CD4-positive, CD25-positive, alpha-beta regulatory T cell (primary cell): ENCODE data around the gene KRT83. TPM values are rescaled to one million over a fixed set of nuclear protein-coding genes. Genes with fewer than 3 reads are reported as not detected.

Source experiments
- ATAC-seq, 2 donors: fragments of 150-1000 bp; cut with Tn5 transposase; one replicate each; pipeline ENCODE4 v1.10.0; 2021; ENCODE audit warnings: low read depth in 2 of 2, moderate number of reproducible peaks in 2 of 2, moderate library complexity in 1 of 2
- DNase-seq, 3 donors: peaks; one replicate each; pipeline versions ENCODE4 v3.0.0 to v3.0.0-alpha.2; 2012 to 2022; ENCODE audit warnings: mixed read lengths in 1 of 3
- H3K27ac ChIP-seq: one replicate; pipeline ENCODE4 v1.7.0; 2013; ENCODE audit warnings: mild to moderate bottlenecking, low read length; ENCODE audit not compliant: insufficient read depth, poor library complexity, severe bottlenecking
- H3K27me3 ChIP-seq: one replicate; pipeline ENCODE4 v1.7.0; 2013; ENCODE audit warnings: low read length; ENCODE audit not compliant: control insufficient read depth, insufficient read depth
- H3K36me3 ChIP-seq: one replicate; pipeline ENCODE4 v1.7.0; 2013; ENCODE audit warnings: mild to moderate bottlenecking, low read length, moderate library complexity; ENCODE audit not compliant: control insufficient read depth, insufficient read depth
- H3K4me1 ChIP-seq: 2 replicates; pipeline ENCODE4 v1.7.0; 2013; ENCODE audit warnings: mild to moderate bottlenecking, low read length; ENCODE audit not compliant: insufficient read depth, control insufficient read depth, poor library complexity, severe bottlenecking
- H3K4me3 ChIP-seq: one replicate; pipeline ENCODE4 v1.7.0; 2013; ENCODE audit warnings: low read depth, mild to moderate bottlenecking, low read length, moderate library complexity
- H3K9me3 ChIP-seq, 2 experiments: 1 replicate in 1 of 2; 2 replicates in 1 of 2; pipeline ENCODE4 v1.7.0; 2013; ENCODE audit warnings: low read length in 2 of 2, mild to moderate bottlenecking in 1 of 2, moderate library complexity in 1 of 2; ENCODE audit not compliant: control insufficient read depth in 2 of 2
- H3K27ac Mint-ChIP-seq, 3 donors: one replicate each; pipeline ENCODE4 v1.8.0; 2020 to 2022; ENCODE audit warnings: mild to moderate bottlenecking in 3 of 3, mixed read lengths in 3 of 3, moderate library complexity in 2 of 3
- H3K27me3 Mint-ChIP-seq: one replicate; pipeline ENCODE4 v1.8.0; 2022; ENCODE audit warnings: mild to moderate bottlenecking, mixed read lengths
- H3K36me3 Mint-ChIP-seq: one replicate; pipeline ENCODE4 v1.8.0; 2020; ENCODE audit warnings: mixed read lengths
- H3K4me1 Mint-ChIP-seq, 4 donors: one replicate each; pipeline ENCODE4 v1.8.0; 2020 to 2022; ENCODE audit warnings: mixed read lengths in 4 of 4, mild to moderate bottlenecking in 1 of 4
- H3K4me3 Mint-ChIP-seq, 4 donors: one replicate each; pipeline ENCODE4 v1.8.0; 2020 to 2022; ENCODE audit warnings: mild to moderate bottlenecking in 4 of 4, mixed read lengths in 4 of 4, moderate library complexity in 3 of 4
- H3K9me3 Mint-ChIP-seq, 7 donors: one replicate each; pipeline ENCODE4 v1.8.0; 2020 to 2022; ENCODE audit warnings: mixed read lengths in 7 of 7, mild to moderate bottlenecking in 3 of 7, moderate library complexity in 2 of 7
- polyA plus RNA-seq, 4 donors: library from polyadenylated mRNA; unstranded; fragments of 300-500 nt; fragmentation: Illumina TruSeq; gene quantifications; one replicate each; pipeline ENCODE4 v1.2.3, GENCODE V29; 2021
- total RNA-seq: library from RNA; stranded (reverse); gene quantifications from one replicate; pipeline ENCODE4 v1.2.3, GENCODE V29; 2022

Gene KRT83
- total and polyA plus RNA-seq, 5 donors from 2014 or later, result not detected

GRCh38 chr12:52336641-52337040 is 15.4 kb upstream of the KRT83 start:
- H3K4me3 ChIP-seq, result no peak overlapping the region
- DNase-seq (no peak), ATAC-seq (no peak)
- H3K4me1 ChIP-seq, result no peaks in the 10 kb centered on the region
- no peaks in the 10 kb centered on the region for H3K36me3 ChIP-seq
- H3K36me3 Mint-ChIP-seq, result no peaks in the 10 kb centered on the region
- peaks cover 3% of the 10 kb centered on the region for H3K27me3 ChIP-seq
- H3K4me1 Mint-ChIP-seq, result peaks cover 0 to 4% (median 2%) of the 10 kb centered on the region in 4 donors
- H3K9me3 ChIP-seq, result no peaks in the 10 kb centered on the region
- peaks cover 0 to 4% (median 2%) of the 10 kb centered on the region in 7 donors for H3K9me3 Mint-ChIP-seq
- H3K4me3 Mint-ChIP-seq, result no peak overlapping the region
- peaks cover 11% of the 10 kb centered on the region for H3K27me3 Mint-ChIP-seq
- no peak overlapping the region for H3K27ac ChIP-seq
- H3K27ac Mint-ChIP-seq, result no peak overlapping the region

GRCh38 chr12:52335598-52336262 is 14.5 kb upstream of the KRT83 start:
- Mint-ChIP-seq H3K4me3 (no peak overlapping the region), H3K27ac (no peak overlapping the region), H3K9me3 (peaks cover 0 to 4% (median 2%) of the 10 kb centered on the region in 7 donors), H3K4me1 (peaks cover 0 to 4% (median 2%) of the 10 kb centered on the region in 4 donors), H3K36me3 (no peaks in the 10 kb centered on the region), H3K27me3 (peaks cover 11% of the 10 kb centered on the region)
- DNase-seq (no peak), ATAC-seq (no peak)
- Histone ChIP-seq H3K9me3 (no peaks in the 10 kb centered on the region), H3K4me1 (no peaks in the 10 kb centered on the region), H3K36me3 (no peaks in the 10 kb centered on the region), H3K27me3 (peaks cover 3% of the 10 kb centered on the region), H3K27ac (no peak overlapping the region), H3K4me3 (no peak overlapping the region)

- H3K9me3 Mint-ChIP-seq, result peaks cover 0 to 4% (median 2%) of the 10 kb centered on the region in 7 donors
- H3K4me3 ChIP-seq, result no peak overlapping the region
- peaks cover 11% of the 10 kb centered on the region for H3K27me3 Mint-ChIP-seq
These were observed 13.0 kb upstream of the KRT83 start for GRCh38 chr12:52334185-52334584.

GRCh38 chr12:52333321-52333720 is 12.1 kb upstream of the KRT83 start:
- H3K27me3 ChIP-seq, result peaks cover 3% of the 10 kb centered on the region
- peaks cover 0 to 4% (median 2%) of the 10 kb centered on the region in 4 donors for H3K4me1 Mint-ChIP-seq
- H3K27me3 Mint-ChIP-seq, result peaks cover 4% of the 10 kb centered on the region
- H3K27ac ChIP-seq, result no peak overlapping the region
- H3K9me3 ChIP-seq, result no peaks in the 10 kb centered on the region
- ATAC-seq (no peak), DNase-seq (no peak)
- H3K36me3 Mint-ChIP-seq, result no peaks in the 10 kb centered on the region
- H3K9me3 Mint-ChIP-seq, result peaks cover 0 to 4% (median 2%) of the 10 kb centered on the region in 7 donors
- H3K4me1 ChIP-seq, result no peaks in the 10 kb centered on the region
- H3K4me3 Mint-ChIP-seq, result no peak overlapping the region
- no peak overlapping the region for H3K27ac Mint-ChIP-seq
- H3K36me3 ChIP-seq, result no peaks in the 10 kb centered on the region
- no peak overlapping the region for H3K4me3 ChIP-seq

More at GRCh38 chr12:52334185-52334584, 13.0 kb upstream of the KRT83 start:
- Histone ChIP-seq H3K27me3 (peaks cover 3% of the 10 kb centered on the region), H3K4me1 (no peaks in the 10 kb centered on the region), H3K36me3 (no peaks in the 10 kb centered on the region), H3K27ac (no peak overlapping the region), H3K9me3 (no peaks in the 10 kb centered on the region)
- Mint-ChIP-seq H3K4me1 (peaks cover 0 to 4% (median 2%) of the 10 kb centered on the region in 4 donors), H3K27ac (no peak overlapping the region), H3K36me3 (no peaks in the 10 kb centered on the region), H3K4me3 (no peak overlapping the region)
- no peak for DNase-seq
- no peak for ATAC-seq

GRCh38 chr12:52332381-52332780 is 11.2 kb upstream of the KRT83 start:
- no peak for DNase-seq

GRCh38 chr12:52331833-52332232 is 10.6 kb upstream of the KRT83 start:
- no peak overlapping the region for H3K27ac ChIP-seq
- no peak for ATAC-seq
- H3K4me3 ChIP-seq, result no peak overlapping the region
- peaks cover 6% of the 10 kb centered on the region for H3K4me1 ChIP-seq
- no peaks in the 10 kb centered on the region for H3K9me3 ChIP-seq
- H3K36me3 ChIP-seq, result no peaks in the 10 kb centered on the region
- H3K27ac Mint-ChIP-seq, result peak overlapping the region in 1 of 3 donors; percentile 94
- H3K27me3 ChIP-seq, result peaks cover 3% of the 10 kb centered on the region
- peaks cover 4 to 10% (median 8%) of the 10 kb centered on the region in 4 donors for H3K4me1 Mint-ChIP-seq
- H3K9me3 Mint-ChIP-seq, result peaks cover 0 to 4% (median 2%) of the 10 kb centered on the region in 7 donors
- peaks cover 4% of the 10 kb centered on the region for H3K27me3 Mint-ChIP-seq
- H3K36me3 Mint-ChIP-seq, result no peaks in the 10 kb centered on the region
- no peak overlapping the region for H3K4me3 Mint-ChIP-seq
- DNase-seq, result no peak

More at GRCh38 chr12:52332381-52332780, 11.2 kb upstream of the KRT83 start:
- Histone ChIP-seq H3K36me3 (no peaks in the 10 kb centered on the region), H3K9me3 (no peaks in the 10 kb centered on the region), H3K27me3 (peaks cover 3% of the 10 kb centered on the region), H3K4me3 (no peak overlapping the region), H3K4me1 (peaks cover 4% of the 10 kb centered on the region), H3K27ac (no peak overlapping the region)
- H3K9me3 Mint-ChIP-seq, result peaks cover 0 to 4% (median 2%) of the 10 kb centered on the region in 7 donors
- H3K4me1 Mint-ChIP-seq, result peaks cover 3 to 9% (median 5%) of the 10 kb centered on the region in 4 donors
- H3K27ac Mint-ChIP-seq, result no peak overlapping the region
- H3K36me3 Mint-ChIP-seq, result no peaks in the 10 kb centered on the region
- ATAC-seq, result no peak
- H3K27me3 Mint-ChIP-seq, result peaks cover 4% of the 10 kb centered on the region
- H3K4me3 Mint-ChIP-seq, result no peak overlapping the region

GRCh38 chr12:52331039-52331438 is 9.8 kb upstream of the KRT83 start:
- Histone ChIP-seq H3K36me3 (no peaks in the 10 kb centered on the region), H3K4me1 (peaks cover 6% of the 10 kb centered on the region), H3K4me3 (no peak overlapping the region), H3K9me3 (no peaks in the 10 kb centered on the region), H3K27ac (no peak overlapping the region), H3K27me3 (peaks cover 3% of the 10 kb centered on the region)
- Mint-ChIP-seq H3K4me3 (no peak overlapping the region), H3K4me1 (peaks cover 0 to 9% (median 7%) of the 10 kb centered on the region in 4 donors), H3K27ac (no peak overlapping the region), H3K27me3 (peaks cover 4% of the 10 kb centered on the region), H3K9me3 (peaks cover 0 to 2% (median 0%) of the 10 kb centered on the region in 7 donors), H3K36me3 (no peaks in the 10 kb centered on the region)
- no peak for DNase-seq
- ATAC-seq, result no peak
